Measurements from ENCODE around the gene VSX2. TPM values are rescaled to one million over a fixed set of nuclear protein-coding genes. Genes with fewer than 3 reads are reported as not detected.

Gene VSX2
- total RNA-seq, 1 experiment from 2014 or later, result not detected

GRCh38 chr14:74218462-74218861, 20.8 kb upstream of the VSX2 start:
- no peak for DNase-seq (ENCODE audit: low read depth, low spot score)
- in situ Hi-C loops (cut with HindIII; ENCODE audit: low pct_unique_long_range_greater_than_20kb, low sequenced_read_pairs), result no loop called here

GRCh38 chr14:74219277-74220205, 19.7 kb upstream of the VSX2 start:
- in situ Hi-C loops (cut with HindIII; ENCODE audit: low pct_unique_long_range_greater_than_20kb, low sequenced_read_pairs), result no loop called here
- no peak for DNase-seq (ENCODE audit: low read depth, low spot score)

GRCh38 chr14:74220991-74221390, 18.3 kb upstream of the VSX2 start:
- in situ Hi-C loops (cut with HindIII; ENCODE audit: low pct_unique_long_range_greater_than_20kb, low sequenced_read_pairs), result no loop called here
- no peak for DNase-seq (ENCODE audit: low read depth, low spot score)

- in situ Hi-C loops (cut with HindIII; ENCODE audit: low pct_unique_long_range_greater_than_20kb, low sequenced_read_pairs), result no loop called here
Measured at GRCh38 chr14:74221741-74222140, 17.5 kb upstream of the VSX2 start.

GRCh38 chr14:74223016-74223415, 16.2 kb upstream of the VSX2 start:
- no peak for DNase-seq (ENCODE audit: low read depth, low spot score)
- in situ Hi-C loops (cut with HindIII; ENCODE audit: low pct_unique_long_range_greater_than_20kb, low sequenced_read_pairs), result no loop called here

More at GRCh38 chr14:74221741-74222140, 17.5 kb upstream of the VSX2 start:
- no peak for DNase-seq (ENCODE audit: low read depth, low spot score)

GRCh38 chr14:74231784-74232183, 7.5 kb upstream of the VSX2 start:
- no peak for DNase-seq (ENCODE audit: low read depth, low spot score)
- in situ Hi-C loops (cut with HindIII; ENCODE audit: low pct_unique_long_range_greater_than_20kb, low sequenced_read_pairs), result no loop called here

GRCh38 chr14:74235017-74235416, 4.2 kb upstream of the VSX2 start:
- in situ Hi-C loops (cut with HindIII; ENCODE audit: low pct_unique_long_range_greater_than_20kb, low sequenced_read_pairs), result no loop called here

GRCh38 chr14:74237441-74237840, 1.8 kb upstream of the VSX2 start:
- DNase-seq (ENCODE audit: low read depth, low spot score), result no peak
- in situ Hi-C loops (cut with HindIII; ENCODE audit: low pct_unique_long_range_greater_than_20kb, low sequenced_read_pairs), result no loop called here

More at GRCh38 chr14:74235017-74235416, 4.2 kb upstream of the VSX2 start:
- no peak for DNase-seq (ENCODE audit: low read depth, low spot score)

GRCh38 chr14:74239848-74240793, 872 bp downstream of the VSX2 start:
- in situ Hi-C loops (cut with HindIII; ENCODE audit: low pct_unique_long_range_greater_than_20kb, low sequenced_read_pairs), result no loop called here
- no peak for DNase-seq (ENCODE audit: low read depth, low spot score)

GRCh38 chr14:74240794-74241651, 1.8 kb downstream of the VSX2 start:
- no peak for DNase-seq (ENCODE audit: low read depth, low spot score)
- in situ Hi-C loops (cut with HindIII; ENCODE audit: low pct_unique_long_range_greater_than_20kb, low sequenced_read_pairs), result no loop called here

- in situ Hi-C loops (cut with HindIII; ENCODE audit: low pct_unique_long_range_greater_than_20kb, low sequenced_read_pairs), result no loop called here
- no peak for DNase-seq (ENCODE audit: low read depth, low spot score)
Measured at GRCh38 chr14:74241652-74242017, 2.4 kb downstream of the VSX2 start.

- DNase-seq (ENCODE audit: low read depth, low spot score), result no peak
- in situ Hi-C loops (cut with HindIII; ENCODE audit: low pct_unique_long_range_greater_than_20kb, low sequenced_read_pairs), result no loop called here
Measured at GRCh38 chr14:74242021-74242779, 3.0 kb downstream of the VSX2 start.

- no peak for DNase-seq (ENCODE audit: low read depth, low spot score)
- in situ Hi-C loops (cut with HindIII; ENCODE audit: low pct_unique_long_range_greater_than_20kb, low sequenced_read_pairs), result no loop called here
Measured at GRCh38 chr14:74242780-74243042, 3.5 kb downstream of the VSX2 start.

- in situ Hi-C loops (cut with HindIII; ENCODE audit: low pct_unique_long_range_greater_than_20kb, low sequenced_read_pairs), result no loop called here
- DNase-seq (ENCODE audit: low read depth, low spot score), result no peak
Measured at GRCh38 chr14:74243051-74243450, 3.8 kb downstream of the VSX2 start.

GRCh38 chr14:74244115-74244514, 4.9 kb downstream of the VSX2 start:
- in situ Hi-C loops (cut with HindIII; ENCODE audit: low pct_unique_long_range_greater_than_20kb, low sequenced_read_pairs), result no loop called here
- no peak for DNase-seq (ENCODE audit: low read depth, low spot score)

GRCh38 chr14:74245292-74245691, 6.0 kb downstream of the VSX2 start:
- DNase-seq (ENCODE audit: low read depth, low spot score), result no peak
- in situ Hi-C loops (cut with HindIII; ENCODE audit: low pct_unique_long_range_greater_than_20kb, low sequenced_read_pairs), result no loop called here

GRCh38 chr14:74246542-74246941, 7.3 kb downstream of the VSX2 start:
- in situ Hi-C loops (cut with HindIII; ENCODE audit: low pct_unique_long_range_greater_than_20kb, low sequenced_read_pairs), result no loop called here
- DNase-seq (ENCODE audit: low read depth, low spot score), result no peak
